ENCODE measurements around the gene FOXN1.
A peak's percentile ranks its signal among the peaks of the same experiment; 100 is the strongest.

FOXN1 gene

GRCh38 chr17:28576758-28577465, 70.8 kb downstream of the FOXN1 start, which contains the start of gene ALDOC:
Gene ALDOC, minus strand, starts transcription at chr17:28576895. Its CDS starts 1,363 bp downstream, at chr17:28575532.
- DNase-seq: peak; percentile 96

GRCh38 chr17:28577466-28577824, 71.3 kb downstream of the FOXN1 start:
- no peak for DNase-seq

- DNase-seq: no peak
Observed at GRCh38 chr17:28578246-28579195, 72.4 kb downstream of the FOXN1 start.

- no peak for DNase-seq
Observed at GRCh38 chr17:28579526-28579925, 73.4 kb downstream of the FOXN1 start.

- no peak for DNase-seq
Observed at GRCh38 chr17:28580959-28581358, 74.8 kb downstream of the FOXN1 start.

GRCh38 chr17:28582513-28582912, 76.4 kb downstream of the FOXN1 start:
- no peak for DNase-seq

GRCh38 chr17:28584434-28584833, 78.3 kb downstream of the FOXN1 start:
- DNase-seq: no peak

GRCh38 chr17:28585851-28586250, 79.7 kb downstream of the FOXN1 start:
- no peak for DNase-seq
